Measurements from ENCODE around the gene SOX5. TPM values are rescaled to one million over a fixed set of nuclear protein-coding genes. Genes with fewer than 3 reads are reported as not detected.

The SOX5 gene
- total and polyA plus RNA-seq, 7 donors: 0.23 to 16.3 (median 9.4) TPM

- Histone ChIP-seq H3K4me1 (no peaks in the 10 kb centered on the region), H3K27ac (no peak overlapping the region), H3K36me3 (no peaks in the 10 kb centered on the region), H3K9me3 (no peaks in the 10 kb centered on the region), H3K4me3 (no peak overlapping the region), H3K27me3 (no peaks in the 10 kb centered on the region)
- no peak for TF ChIP-seq POLR2A (IDR thresholded peaks at IDR 0.05)
- TF ChIP-seq POLR2AphosphoS5 (IDR thresholded peaks at IDR 0.05): no peak
- no peak for TF ChIP-seq EP300 (IDR thresholded peaks at IDR 0.05)
- TF ChIP-seq CTCF (IDR thresholded peaks at IDR 0.05): no peak
- 73 to 76% methylated on average over 4 of the region's 4 CpGs for WGBS, 2 donors
- no peak for DNase-seq
- intact Hi-C loops (cut with DNase I): no loop called here
Observed at GRCh38 chr12:23504641-23505399, 444.6 kb downstream of the SOX5 start.

GRCh38 chr12:23504043-23504442 is 445.4 kb downstream of the SOX5 start:
- no peaks in the 10 kb centered on the region for H3K27me3 ChIP-seq
- no peaks in the 10 kb centered on the region for H3K36me3 ChIP-seq
- H3K9me3 ChIP-seq: no peaks in the 10 kb centered on the region
- no peak overlapping the region for H3K4me3 ChIP-seq
- WGBS, 2 donors: 72 to 83% methylated on average over 2 of the region's 2 CpGs
- no peak overlapping the region for H3K27ac ChIP-seq
- no peak for DNase-seq
- no peaks in the 10 kb centered on the region for H3K4me1 ChIP-seq
- intact Hi-C loops (cut with DNase I): no loop called here
- TF ChIP-seq POLR2A (IDR thresholded peaks at IDR 0.05) (no peak), CTCF (IDR thresholded peaks at IDR 0.05) (no peak), EP300 (IDR thresholded peaks at IDR 0.05) (no peak), POLR2AphosphoS5 (IDR thresholded peaks at IDR 0.05) (no peak)

- Histone ChIP-seq H3K9me3 (peaks cover 0 to 2% (median 0%) of the 10 kb centered on the region in 4 donors), H3K4me1 (no peaks in the 10 kb centered on the region), H3K36me3 (no peaks in the 10 kb centered on the region), H3K4me3 (no peak overlapping the region), H3K27ac (no peak overlapping the region), H3K27me3 (no peaks in the 10 kb centered on the region)
- DNase-seq: no peak
- TF ChIP-seq CTCF (IDR thresholded peaks at IDR 0.05): no peak
- no peak for TF ChIP-seq POLR2A (IDR thresholded peaks at IDR 0.05)
- TF ChIP-seq POLR2AphosphoS5 (IDR thresholded peaks at IDR 0.05): no peak
- TF ChIP-seq EP300 (IDR thresholded peaks at IDR 0.05): no peak
- intact Hi-C loops (cut with DNase I): no loop called here
- 78 to 82% methylated on average over 2 of the region's 2 CpGs for WGBS, 2 donors
Observed at GRCh38 chr12:23503544-23503943, 445.9 kb downstream of the SOX5 start.

- TF ChIP-seq EP300 (IDR thresholded peaks at IDR 0.05): no peak
- no peak for TF ChIP-seq CTCF (IDR thresholded peaks at IDR 0.05)
- TF ChIP-seq POLR2AphosphoS5 (IDR thresholded peaks at IDR 0.05): no peak
- no peak for TF ChIP-seq POLR2A (IDR thresholded peaks at IDR 0.05)
- H3K4me1 ChIP-seq: no peaks in the 10 kb centered on the region
- H3K9me3 ChIP-seq: peaks cover 0 to 3% (median 0%) of the 10 kb centered on the region in 4 donors
- H3K27me3 ChIP-seq: no peaks in the 10 kb centered on the region
- H3K27ac ChIP-seq: no peak overlapping the region
- DNase-seq: no peak
- intact Hi-C loops (cut with DNase I): no loop called here
- H3K4me3 ChIP-seq: no peak overlapping the region
- WGBS, 2 donors: 85 to 87% methylated on average over 3 of the region's 3 CpGs
- H3K36me3 ChIP-seq: no peaks in the 10 kb centered on the region
Observed at GRCh38 chr12:23502259-23502658, 447.2 kb downstream of the SOX5 start.

Measured in sigmoid colon (tissue), 7 donors.